ENCODE results near the gene C1orf122. TPM values are rescaled to one million over a fixed set of nuclear protein-coding genes. Genes with fewer than 3 reads are reported as not detected.

The C1orf122 gene
- total RNA-seq, 4 donors from 2014 or later = 69.9 to 103 (median 94.3) TPM

GRCh38 chr1:37839676-37840075 lies 32.1 kb downstream of the C1orf122 start:
- WGBS = 94% methylated on average over 10 of the region's 10 CpGs
- TF ChIP-seq POLR2AphosphoS5 (IDR thresholded peaks at IDR 0.05) = no peak
- no peak for TF ChIP-seq POLR2A (IDR thresholded peaks at IDR 0.05; ENCODE audit: low read depth)
- TF ChIP-seq EP300 (IDR thresholded peaks at IDR 0.05) = no peak
- TF ChIP-seq, protein P1, sequence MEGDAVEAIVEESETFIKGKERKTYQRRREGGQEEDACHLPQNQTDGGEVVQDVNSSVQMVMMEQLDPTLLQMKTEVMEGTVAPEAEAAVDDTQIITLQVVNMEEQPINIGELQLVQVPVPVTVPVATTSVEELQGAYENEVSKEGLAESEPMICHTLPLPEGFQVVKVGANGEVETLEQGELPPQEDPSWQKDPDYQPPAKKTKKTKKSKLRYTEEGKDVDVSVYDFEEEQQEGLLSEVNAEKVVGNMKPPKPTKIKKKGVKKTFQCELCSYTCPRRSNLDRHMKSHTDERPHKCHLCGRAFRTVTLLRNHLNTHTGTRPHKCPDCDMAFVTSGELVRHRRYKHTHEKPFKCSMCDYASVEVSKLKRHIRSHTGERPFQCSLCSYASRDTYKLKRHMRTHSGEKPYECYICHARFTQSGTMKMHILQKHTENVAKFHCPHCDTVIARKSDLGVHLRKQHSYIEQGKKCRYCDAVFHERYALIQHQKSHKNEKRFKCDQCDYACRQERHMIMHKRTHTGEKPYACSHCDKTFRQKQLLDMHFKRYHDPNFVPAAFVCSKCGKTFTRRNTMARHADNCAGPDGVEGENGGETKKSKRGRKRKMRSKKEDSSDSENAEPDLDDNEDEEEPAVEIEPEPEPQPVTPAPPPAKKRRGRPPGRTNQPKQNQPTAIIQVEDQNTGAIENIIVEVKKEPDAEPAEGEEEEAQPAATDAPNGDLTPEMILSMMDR (IDR thresholded peaks at IDR 0.05) = no peak
- H3K36me3 ChIP-seq = peaks cover 37 to 66% (median 60%) of the 10 kb centered on the region in 4 donors
- no peak overlapping the region for H3K4me3 ChIP-seq
- intact Hi-C loops (cut with DNase I) = no loop called here
- no peak for DNase-seq (ENCODE audit: extremely low spot score)
- no peaks in the 10 kb centered on the region for H3K4me1 ChIP-seq
- H3K9me3 ChIP-seq = no peaks in the 10 kb centered on the region
- H3K27me3 ChIP-seq = no peaks in the 10 kb centered on the region
- no peak overlapping the region for H3K27ac ChIP-seq (replicated peaks in 1 of 4)

GRCh38 chr1:37840711-37841110 lies 33.1 kb downstream of the C1orf122 start:
- H3K4me1 ChIP-seq = peaks cover 0 to 1% (median 0%) of the 10 kb centered on the region in 4 donors
- WGBS = 87% methylated on average over 1 of the region's 1 CpG
- H3K27me3 ChIP-seq = no peaks in the 10 kb centered on the region
- DNase-seq (ENCODE audit: extremely low spot score) = no peak
- H3K36me3 ChIP-seq = peaks cover 29 to 61% (median 50%) of the 10 kb centered on the region in 4 donors
- H3K27ac ChIP-seq (replicated peaks in 1 of 4) = no peak overlapping the region
- TF ChIP-seq, protein P1 (IDR thresholded peaks at IDR 0.05) = no peak
- no peak for TF ChIP-seq POLR2A (IDR thresholded peaks at IDR 0.05; ENCODE audit: low read depth)
- no peak for TF ChIP-seq POLR2AphosphoS5 (IDR thresholded peaks at IDR 0.05)
- no peak for TF ChIP-seq EP300 (IDR thresholded peaks at IDR 0.05)
- intact Hi-C loops (cut with DNase I) = no loop called here
- no peaks in the 10 kb centered on the region for H3K9me3 ChIP-seq
- no peak overlapping the region for H3K4me3 ChIP-seq

DNA sequence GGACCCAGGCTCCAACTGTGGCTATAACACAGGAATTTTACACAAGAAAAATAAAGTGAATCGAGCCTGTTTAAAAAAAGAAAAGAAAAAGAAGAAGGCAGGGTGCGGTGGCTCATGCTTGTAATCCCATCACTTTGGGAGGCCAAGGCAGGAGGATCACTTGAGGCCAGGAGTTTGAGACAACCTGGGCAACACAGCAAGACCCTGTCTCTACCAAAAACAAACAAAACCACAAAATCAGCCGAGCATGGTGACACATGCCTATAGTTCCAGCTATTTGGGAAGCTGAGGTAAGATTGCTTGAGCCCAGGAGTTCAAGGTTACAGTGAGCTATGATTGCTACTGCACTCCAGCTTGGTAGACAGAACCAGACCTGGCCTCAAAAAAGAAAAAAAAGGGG lies 34.1 kb downstream of the C1orf122 start:
- Histone ChIP-seq H3K36me3 (peaks cover 23 to 52% (median 42%) of the 10 kb centered on the region in 4 donors), H3K27me3 (no peaks in the 10 kb centered on the region), H3K4me1 (peaks cover 0 to 10% (median 2%) of the 10 kb centered on the region in 4 donors), H3K27ac (replicated peaks in 1 of 4) (no peak overlapping the region), H3K4me3 (no peak overlapping the region), H3K9me3 (no peaks in the 10 kb centered on the region)
- no peak for DNase-seq (ENCODE audit: extremely low spot score)
- WGBS = 91% methylated on average over 3 of the region's 3 CpGs
- intact Hi-C loops (cut with DNase I) = no loop called here
- TF ChIP-seq EP300 (IDR thresholded peaks at IDR 0.05) = no peak
- TF ChIP-seq, protein P1 (IDR thresholded peaks at IDR 0.05) = no peak
- TF ChIP-seq POLR2A (IDR thresholded peaks at IDR 0.05; ENCODE audit: low read depth) = no peak
- TF ChIP-seq POLR2AphosphoS5 (IDR thresholded peaks at IDR 0.05) = no peak

GRCh38 chr1:37844536-37844935 lies 36.9 kb downstream of the C1orf122 start:
- Histone ChIP-seq H3K9me3 (no peaks in the 10 kb centered on the region), H3K4me3 (no peak overlapping the region), H3K36me3 (peaks cover 6 to 29% (median 13%) of the 10 kb centered on the region in 4 donors), H3K27me3 (no peaks in the 10 kb centered on the region), H3K27ac (replicated peaks in 1 of 4) (no peak overlapping the region), H3K4me1 (peaks cover 0 to 21% (median 4%) of the 10 kb centered on the region in 4 donors)
- DNase-seq (ENCODE audit: extremely low spot score) = no peak
- intact Hi-C loops (cut with DNase I) = no loop called here
- TF ChIP-seq POLR2A (IDR thresholded peaks at IDR 0.05; ENCODE audit: low read depth) (no peak), POLR2AphosphoS5 (IDR thresholded peaks at IDR 0.05) (no peak), EP300 (IDR thresholded peaks at IDR 0.05) (no peak)

DNA sequence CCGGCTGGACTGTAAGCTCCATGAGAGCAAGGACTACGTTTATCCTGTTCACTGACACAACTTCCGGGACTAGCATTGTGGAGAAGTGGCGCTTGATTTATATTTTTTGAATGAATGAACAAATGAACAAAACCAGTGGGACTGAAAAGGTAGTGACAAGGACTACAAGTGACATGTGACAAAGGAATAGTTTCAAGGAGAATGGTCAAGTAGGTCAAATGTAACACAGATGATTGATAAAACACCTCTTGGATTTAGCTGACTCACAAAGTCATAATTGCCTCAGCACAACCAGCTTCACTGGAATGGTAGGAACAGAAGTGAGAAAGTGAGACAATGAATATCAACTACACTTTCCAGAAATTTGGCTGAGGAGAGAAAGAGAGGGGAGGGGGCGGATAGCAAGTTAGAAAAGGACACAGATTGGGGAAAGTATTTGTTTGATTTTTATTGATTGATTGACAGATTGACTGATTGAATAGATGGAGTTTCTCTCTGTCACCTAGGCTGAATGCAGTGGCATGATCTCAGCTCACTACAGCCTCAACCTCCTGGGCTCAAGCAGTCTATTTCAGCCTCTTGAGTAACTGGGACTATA lies 37.6 kb downstream of the C1orf122 start:
- Histone ChIP-seq H3K9me3 (no peaks in the 10 kb centered on the region), H3K4me1 (peaks cover 0 to 26% (median 7%) of the 10 kb centered on the region in 4 donors), H3K27me3 (no peaks in the 10 kb centered on the region), H3K27ac (replicated peaks in 1 of 4) (no peak overlapping the region), H3K4me3 (no peak overlapping the region), H3K36me3 (peaks cover 0 to 23% (median 8%) of the 10 kb centered on the region in 4 donors)
- TF ChIP-seq POLR2AphosphoS5 (IDR thresholded peaks at IDR 0.05) (no peak), EP300 (IDR thresholded peaks at IDR 0.05) (no peak), POLR2A (IDR thresholded peaks at IDR 0.05; ENCODE audit: low read depth) (no peak)
- DNase-seq (ENCODE audit: extremely low spot score) = no peak
- WGBS = 91% methylated on average over 5 of the region's 5 CpGs
- intact Hi-C loops (cut with DNase I) = no loop called here
